ENCODE data around the gene FAM120A. TPM values are rescaled to one million over a fixed set of nuclear protein-coding genes. Genes with fewer than 3 reads are reported as not detected.

The FAM120A gene
- total RNA-seq, 2 donors from 2014 or later: 38.3 to 46.1 TPM

- no peak overlapping the region for H3K4me3 Mint-ChIP-seq
- no peaks in the 10 kb centered on the region for H3K9me3 Mint-ChIP-seq
- Histone ChIP-seq H3K36me3 (ENCODE audit: control insufficient read depth, insufficient read depth, low read length) (no peaks in the 10 kb centered on the region), H3K4me3 (ENCODE audit: low read length) (no peak overlapping the region), H3K27ac (ENCODE audit: low read depth, low read length) (no peak overlapping the region), H3K9me3 (ENCODE audit: control insufficient read depth, low read length) (no peaks in the 10 kb centered on the region), H3K4me1 (ENCODE audit: control insufficient read depth, insufficient read depth, low read length) (peaks cover 3% of the 10 kb centered on the region), H3K9ac (ENCODE audit: extremely low read depth, low read length, poor library complexity, severe bottlenecking) (no peak overlapping the region), H3K27me3 (ENCODE audit: control insufficient read depth, insufficient read depth, low read length, poor library complexity, severe bottlenecking) (no peaks in the 10 kb centered on the region)
- H3K36me3 Mint-ChIP-seq (ENCODE audit: low read depth): no peaks in the 10 kb centered on the region
- peaks cover 17% of the 10 kb centered on the region for H3K4me1 Mint-ChIP-seq
- no peak for TF ChIP-seq CTCF (conservative IDR thresholded peaks at IDR 0.05)
- 73 to 81% methylated on average over 7 to 9 of the region's 9 CpGs for WGBS, 2 experiments (ENCODE audit: insufficient coverage in 1 of 2, insufficient read length in 1 of 2)
- H3K27me3 Mint-ChIP-seq (ENCODE audit: insufficient read depth): no peaks in the 10 kb centered on the region
- no peak overlapping the region for H3K27ac Mint-ChIP-seq
- peak; percentile 71 for DNase-seq
Measured at GRCh38 chr9:93594041-93594756, 142.7 kb downstream of the FAM120A start.

GRCh38 chr9:93595461-93595860 is 144.0 kb downstream of the FAM120A start:
- no peaks in the 10 kb centered on the region for H3K9me3 ChIP-seq (ENCODE audit: control insufficient read depth, low read length)
- Mint-ChIP-seq H3K27ac (no peak overlapping the region), H3K4me3 (no peak overlapping the region), H3K36me3 (ENCODE audit: low read depth) (no peaks in the 10 kb centered on the region), H3K27me3 (ENCODE audit: insufficient read depth) (no peaks in the 10 kb centered on the region), H3K9me3 (no peaks in the 10 kb centered on the region), H3K4me1 (peaks cover 25% of the 10 kb centered on the region)
- no peaks in the 10 kb centered on the region for H3K36me3 ChIP-seq (ENCODE audit: control insufficient read depth, insufficient read depth, low read length)
- no peaks in the 10 kb centered on the region for H3K27me3 ChIP-seq (ENCODE audit: control insufficient read depth, insufficient read depth, low read length, poor library complexity, severe bottlenecking)
- no peak overlapping the region for H3K4me3 ChIP-seq (ENCODE audit: low read length)
- H3K9ac ChIP-seq (ENCODE audit: extremely low read depth, low read length, poor library complexity, severe bottlenecking): no peak overlapping the region
- peak; percentile 10 for DNase-seq
- H3K4me1 ChIP-seq (ENCODE audit: control insufficient read depth, insufficient read depth, low read length): peaks cover 8% of the 10 kb centered on the region
- WGBS, 2 experiments (ENCODE audit: insufficient coverage in 1 of 2, insufficient read length in 1 of 2): 98 to 99% methylated on average over 5 of the region's 5 CpGs
- TF ChIP-seq CTCF (conservative IDR thresholded peaks at IDR 0.05): no peak
- H3K27ac ChIP-seq (ENCODE audit: low read depth, low read length): no peak overlapping the region

GRCh38 chr9:93595861-93596365 is 144.4 kb downstream of the FAM120A start:
- WGBS, 2 experiments (ENCODE audit: insufficient coverage in 1 of 2, insufficient read length in 1 of 2): 70 to 93% methylated on average over 2 to 5 of the region's 5 CpGs
- H3K27ac ChIP-seq (ENCODE audit: low read depth, low read length): no peak overlapping the region
- peaks cover 9% of the 10 kb centered on the region for H3K4me1 ChIP-seq (ENCODE audit: control insufficient read depth, insufficient read depth, low read length)
- Mint-ChIP-seq H3K27me3 (ENCODE audit: insufficient read depth) (no peaks in the 10 kb centered on the region), H3K4me3 (no peak overlapping the region), H3K27ac (no peak overlapping the region), H3K4me1 (peaks cover 29% of the 10 kb centered on the region), H3K36me3 (ENCODE audit: low read depth) (no peaks in the 10 kb centered on the region), H3K9me3 (no peaks in the 10 kb centered on the region)
- peak; percentile 37 for DNase-seq
- H3K27me3 ChIP-seq (ENCODE audit: control insufficient read depth, insufficient read depth, low read length, poor library complexity, severe bottlenecking): no peaks in the 10 kb centered on the region
- H3K4me3 ChIP-seq (ENCODE audit: low read length): no peak overlapping the region
- H3K9me3 ChIP-seq (ENCODE audit: control insufficient read depth, low read length): no peaks in the 10 kb centered on the region
- no peak overlapping the region for H3K9ac ChIP-seq (ENCODE audit: extremely low read depth, low read length, poor library complexity, severe bottlenecking)
- TF ChIP-seq CTCF (conservative IDR thresholded peaks at IDR 0.05): no peak
- no peaks in the 10 kb centered on the region for H3K36me3 ChIP-seq (ENCODE audit: control insufficient read depth, insufficient read depth, low read length)

Data from endodermal cell (in vitro differentiated cells).